LNCAP (cell line): ENCODE data around the gene CNTFR.

ENCODE experiments used
- TF ChIP-seq, protein P1 (sequence below): fragments of 450-650 bp; IDR thresholded peaks from 2 replicates; pipeline ENCODE4 v1.5.1; 2017; ENCODE audit warnings: mild to moderate bottlenecking

The CNTFR gene

GRCh38 chr9:34512131-34513078 is 77.1 kb downstream of the CNTFR start:
- TF ChIP-seq, protein P1, sequence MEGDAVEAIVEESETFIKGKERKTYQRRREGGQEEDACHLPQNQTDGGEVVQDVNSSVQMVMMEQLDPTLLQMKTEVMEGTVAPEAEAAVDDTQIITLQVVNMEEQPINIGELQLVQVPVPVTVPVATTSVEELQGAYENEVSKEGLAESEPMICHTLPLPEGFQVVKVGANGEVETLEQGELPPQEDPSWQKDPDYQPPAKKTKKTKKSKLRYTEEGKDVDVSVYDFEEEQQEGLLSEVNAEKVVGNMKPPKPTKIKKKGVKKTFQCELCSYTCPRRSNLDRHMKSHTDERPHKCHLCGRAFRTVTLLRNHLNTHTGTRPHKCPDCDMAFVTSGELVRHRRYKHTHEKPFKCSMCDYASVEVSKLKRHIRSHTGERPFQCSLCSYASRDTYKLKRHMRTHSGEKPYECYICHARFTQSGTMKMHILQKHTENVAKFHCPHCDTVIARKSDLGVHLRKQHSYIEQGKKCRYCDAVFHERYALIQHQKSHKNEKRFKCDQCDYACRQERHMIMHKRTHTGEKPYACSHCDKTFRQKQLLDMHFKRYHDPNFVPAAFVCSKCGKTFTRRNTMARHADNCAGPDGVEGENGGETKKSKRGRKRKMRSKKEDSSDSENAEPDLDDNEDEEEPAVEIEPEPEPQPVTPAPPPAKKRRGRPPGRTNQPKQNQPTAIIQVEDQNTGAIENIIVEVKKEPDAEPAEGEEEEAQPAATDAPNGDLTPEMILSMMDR: no peak

GRCh38 chr9:34510497-34511468 is 78.7 kb downstream of the CNTFR start:
- TF ChIP-seq, protein P1: no peak

GRCh38 chr9:34508951-34509350 is 80.6 kb downstream of the CNTFR start:
- TF ChIP-seq, protein P1: no peak

DNA sequence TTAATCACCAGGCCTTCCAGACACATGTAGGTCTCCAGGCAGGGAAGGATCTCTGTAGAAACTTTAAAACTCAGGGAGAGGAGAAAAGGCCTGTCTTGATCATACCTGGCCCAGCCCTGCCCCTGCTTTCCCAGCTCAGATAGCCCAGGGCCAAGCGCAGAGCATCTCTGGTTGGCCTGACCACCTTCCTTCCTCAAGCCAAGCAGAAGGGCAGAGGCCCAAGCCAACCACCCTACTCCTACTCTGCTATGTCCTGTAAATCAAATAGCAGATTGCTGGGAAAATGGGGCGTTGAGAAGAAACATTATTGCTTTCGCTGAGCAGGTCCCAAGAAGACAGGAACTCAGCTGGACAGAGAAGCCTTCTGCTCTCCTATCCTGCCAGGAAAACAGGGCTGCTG is 81.1 kb downstream of the CNTFR start:
- TF ChIP-seq, protein P1: no peak

DNA sequence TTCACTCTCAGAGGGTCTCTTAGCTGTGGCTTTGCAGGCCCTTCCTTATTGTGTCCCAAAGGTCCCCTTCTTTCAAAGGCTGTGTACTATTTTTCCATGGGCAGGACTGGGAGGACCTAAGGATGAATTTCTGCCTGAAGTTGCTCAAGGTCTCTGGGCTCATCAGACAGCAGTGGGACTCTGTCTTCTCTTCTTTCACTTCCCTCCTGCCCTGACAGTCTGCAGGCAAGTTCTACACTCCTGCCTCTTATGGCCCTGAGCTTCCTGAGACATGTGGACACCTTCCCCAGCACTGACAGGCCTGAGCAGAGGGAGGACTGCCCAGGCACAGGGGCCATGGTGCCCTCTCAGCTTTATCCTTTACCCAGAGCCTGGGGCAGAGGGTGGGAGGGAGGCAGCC is 81.6 kb downstream of the CNTFR start:
- TF ChIP-seq, protein P1: no peak

- TF ChIP-seq, protein P1: no peak
Observed at GRCh38 chr9:34507556-34507955, 82.0 kb downstream of the CNTFR start.

GRCh38 chr9:34506623-34507022 is 82.9 kb downstream of the CNTFR start:
- TF ChIP-seq, protein P1: no peak
